ENCODE results near the gene SRSF4.

Gene SRSF4

DNA sequence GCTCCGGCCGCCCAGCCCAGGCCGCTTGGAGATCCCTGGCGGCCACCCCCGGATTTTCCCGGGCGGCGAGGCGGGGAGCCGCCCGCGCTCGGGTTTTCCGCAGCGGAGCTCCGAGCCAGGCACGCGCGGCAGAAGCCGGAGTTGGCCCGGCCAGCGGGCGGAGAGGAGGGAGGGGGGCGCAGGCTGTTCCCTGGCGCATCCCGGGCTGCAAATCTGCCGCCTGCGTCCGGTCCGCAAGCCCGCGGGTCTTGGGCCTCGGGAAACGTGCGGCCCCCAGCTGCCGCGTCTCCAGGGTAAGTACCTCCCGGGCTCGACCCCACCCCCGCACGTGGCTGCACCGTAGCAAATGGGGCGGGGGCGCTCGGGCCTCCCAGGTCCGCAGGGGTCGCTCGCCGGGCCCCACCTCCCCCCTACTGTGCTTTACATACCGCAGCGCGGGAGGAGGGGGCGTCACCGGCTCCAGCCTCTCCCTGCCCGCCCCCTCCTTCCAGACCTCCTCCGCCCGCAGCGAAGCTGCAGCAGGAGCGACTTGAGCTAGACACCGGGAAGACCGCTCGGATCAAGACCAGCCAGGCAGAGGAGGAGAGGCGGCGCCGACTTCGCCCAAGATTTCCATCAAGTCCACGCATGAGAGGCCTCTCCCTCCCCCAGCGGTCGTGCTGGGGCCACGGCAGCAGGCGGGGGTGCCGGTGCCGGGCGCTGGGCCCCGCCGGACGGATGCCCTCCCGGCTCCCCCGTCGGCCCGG lies 59.6 kb downstream of the SRSF4 start:
- Histone ChIP-seq H3K4me3 (ENCODE audit: low read depth, low read length, poor library complexity, severe bottlenecking) (peak overlapping the region; percentile 19), H4K20me1 (ENCODE audit: insufficient read depth, low read length) (no peaks in the 10 kb centered on the region), H3K4me2 (ENCODE audit: low read length) (peak overlapping the region; percentile 37; the same call in 1 of the 2 replicates), H3K9ac (ENCODE audit: low read length) (no peak overlapping the region), H3F3A (ENCODE audit: insufficient read depth, low read length) (no peaks in the 10 kb centered on the region), H3K4me1 (ENCODE audit: insufficient read depth, low read length, severe bottlenecking) (peaks cover 13% of the 10 kb centered on the region), H3K79me2 (ENCODE audit: insufficient read depth, low read length) (no peaks in the 10 kb centered on the region), H3K9me2 (ENCODE audit: low read depth, low read length) (no peaks in the 10 kb centered on the region), H3K9me3 (ENCODE audit: low read length) (no peaks in the 10 kb centered on the region), H2AFZ (ENCODE audit: low read length) (no peak overlapping the region), H3K27ac (ENCODE audit: low read depth, low read length, poor library complexity, severe bottlenecking) (no peak overlapping the region), H3K27me3 (ENCODE audit: insufficient read depth, low read length) (peaks cover 7% of the 10 kb centered on the region), H3K36me3 (ENCODE audit: insufficient read depth, low read length) (peaks cover 17% of the 10 kb centered on the region; the same call in 1 of the 2 replicates)
- TF ChIP-seq, protein P1, sequence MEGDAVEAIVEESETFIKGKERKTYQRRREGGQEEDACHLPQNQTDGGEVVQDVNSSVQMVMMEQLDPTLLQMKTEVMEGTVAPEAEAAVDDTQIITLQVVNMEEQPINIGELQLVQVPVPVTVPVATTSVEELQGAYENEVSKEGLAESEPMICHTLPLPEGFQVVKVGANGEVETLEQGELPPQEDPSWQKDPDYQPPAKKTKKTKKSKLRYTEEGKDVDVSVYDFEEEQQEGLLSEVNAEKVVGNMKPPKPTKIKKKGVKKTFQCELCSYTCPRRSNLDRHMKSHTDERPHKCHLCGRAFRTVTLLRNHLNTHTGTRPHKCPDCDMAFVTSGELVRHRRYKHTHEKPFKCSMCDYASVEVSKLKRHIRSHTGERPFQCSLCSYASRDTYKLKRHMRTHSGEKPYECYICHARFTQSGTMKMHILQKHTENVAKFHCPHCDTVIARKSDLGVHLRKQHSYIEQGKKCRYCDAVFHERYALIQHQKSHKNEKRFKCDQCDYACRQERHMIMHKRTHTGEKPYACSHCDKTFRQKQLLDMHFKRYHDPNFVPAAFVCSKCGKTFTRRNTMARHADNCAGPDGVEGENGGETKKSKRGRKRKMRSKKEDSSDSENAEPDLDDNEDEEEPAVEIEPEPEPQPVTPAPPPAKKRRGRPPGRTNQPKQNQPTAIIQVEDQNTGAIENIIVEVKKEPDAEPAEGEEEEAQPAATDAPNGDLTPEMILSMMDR (IDR thresholded peaks at IDR 0.05; ENCODE audit: low read length) = no peak
- TF ChIP-seq EZH2 (IDR thresholded peaks at IDR 0.05; ENCODE audit: borderline replicate concordance, low read length) = no peak

GRCh38 chr1:29121516-29121935 lies 60.2 kb downstream of the SRSF4 start:
- Histone ChIP-seq H3K4me2 (ENCODE audit: low read length) (peak overlapping the region; percentile 37), H3F3A (ENCODE audit: insufficient read depth, low read length) (no peaks in the 10 kb centered on the region), H3K9me3 (ENCODE audit: low read length) (no peaks in the 10 kb centered on the region), H3K4me3 (ENCODE audit: low read depth, low read length, poor library complexity, severe bottlenecking) (peak overlapping the region; percentile 19), H3K4me1 (ENCODE audit: insufficient read depth, low read length, severe bottlenecking) (peaks cover 13% of the 10 kb centered on the region), H4K20me1 (ENCODE audit: insufficient read depth, low read length) (no peaks in the 10 kb centered on the region), H3K27ac (ENCODE audit: low read depth, low read length, poor library complexity, severe bottlenecking) (no peak overlapping the region), H3K27me3 (ENCODE audit: insufficient read depth, low read length) (peaks cover 7% of the 10 kb centered on the region), H2AFZ (ENCODE audit: low read length) (no peak overlapping the region), H3K79me2 (ENCODE audit: insufficient read depth, low read length) (no peaks in the 10 kb centered on the region), H3K9ac (ENCODE audit: low read length) (no peak overlapping the region), H3K36me3 (ENCODE audit: insufficient read depth, low read length) (peaks cover 23% of the 10 kb centered on the region; the same call in 1 of the 2 replicates), H3K9me2 (ENCODE audit: low read depth, low read length) (no peaks in the 10 kb centered on the region)
- no peak for TF ChIP-seq EZH2 (IDR thresholded peaks at IDR 0.05; ENCODE audit: borderline replicate concordance, low read length)
- TF ChIP-seq, protein P1 (IDR thresholded peaks at IDR 0.05; ENCODE audit: low read length) = no peak; the same call in 1 of the 2 replicates

- H3K4me1 ChIP-seq (ENCODE audit: insufficient read depth, low read length, severe bottlenecking) = peaks cover 13% of the 10 kb centered on the region
- peaks cover 26% of the 10 kb centered on the region; the same call in 1 of the 2 replicates for H3K36me3 ChIP-seq (ENCODE audit: insufficient read depth, low read length)
- H2AFZ ChIP-seq (ENCODE audit: low read length) = no peak overlapping the region
- H3F3A ChIP-seq (ENCODE audit: insufficient read depth, low read length) = no peaks in the 10 kb centered on the region
- H4K20me1 ChIP-seq (ENCODE audit: insufficient read depth, low read length) = no peaks in the 10 kb centered on the region
- H3K27ac ChIP-seq (ENCODE audit: low read depth, low read length, poor library complexity, severe bottlenecking) = no peak overlapping the region
- H3K4me2 ChIP-seq (ENCODE audit: low read length) = peak overlapping the region; percentile 23
- no peaks in the 10 kb centered on the region for H3K9me3 ChIP-seq (ENCODE audit: low read length)
- H3K27me3 ChIP-seq (ENCODE audit: insufficient read depth, low read length) = peaks cover 7% of the 10 kb centered on the region
- TF ChIP-seq EZH2 (IDR thresholded peaks at IDR 0.05; ENCODE audit: borderline replicate concordance, low read length) = no peak
- TF ChIP-seq, protein P1 (IDR thresholded peaks at IDR 0.05; ENCODE audit: low read length) = peak; percentile 74
- H3K4me3 ChIP-seq (ENCODE audit: low read depth, low read length, poor library complexity, severe bottlenecking) = peak overlapping the region; percentile 14
- H3K9me2 ChIP-seq (ENCODE audit: low read depth, low read length) = no peaks in the 10 kb centered on the region
- no peak overlapping the region for H3K9ac ChIP-seq (ENCODE audit: low read length)
- no peaks in the 10 kb centered on the region for H3K79me2 ChIP-seq (ENCODE audit: insufficient read depth, low read length)
These were observed 60.7 kb downstream of the SRSF4 start for GRCh38 chr1:29120947-29121485.
